ENCODE measurements around the gene GPR42.

DNA sequence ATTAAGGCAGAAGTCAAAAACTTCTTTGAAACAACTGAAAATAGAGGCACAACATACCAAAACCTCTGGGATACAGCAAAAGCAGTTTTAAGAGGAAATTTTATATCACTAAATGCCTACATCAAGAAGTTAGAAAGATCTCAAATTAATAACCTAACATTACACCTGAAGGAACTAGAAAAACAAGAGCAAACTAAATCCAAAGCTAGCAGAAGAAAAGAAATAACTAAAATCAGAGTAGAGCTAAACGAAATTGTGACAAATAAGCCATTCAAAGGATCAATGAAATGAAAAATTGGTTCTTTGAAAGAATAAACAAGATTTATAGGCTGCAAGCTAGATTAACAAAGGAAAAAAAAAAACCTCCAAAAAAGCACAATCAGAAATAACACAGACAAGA lies 2.5 kb upstream of the GPR42 start:
- TF ChIP-seq SMC3 (IDR thresholded peaks at IDR 0.05) (no peak), POLR2A (IDR thresholded peaks at IDR 0.05; ENCODE audit: low read length) (no peak), ELK1 (IDR thresholded peaks at IDR 0.05; ENCODE audit: low read depth, low read length) (no peak), CHD2 (IDR thresholded peaks at IDR 0.05; ENCODE audit: low read length, partially characterized antibody) (no peak)
- TF ChIP-seq, protein P1, sequence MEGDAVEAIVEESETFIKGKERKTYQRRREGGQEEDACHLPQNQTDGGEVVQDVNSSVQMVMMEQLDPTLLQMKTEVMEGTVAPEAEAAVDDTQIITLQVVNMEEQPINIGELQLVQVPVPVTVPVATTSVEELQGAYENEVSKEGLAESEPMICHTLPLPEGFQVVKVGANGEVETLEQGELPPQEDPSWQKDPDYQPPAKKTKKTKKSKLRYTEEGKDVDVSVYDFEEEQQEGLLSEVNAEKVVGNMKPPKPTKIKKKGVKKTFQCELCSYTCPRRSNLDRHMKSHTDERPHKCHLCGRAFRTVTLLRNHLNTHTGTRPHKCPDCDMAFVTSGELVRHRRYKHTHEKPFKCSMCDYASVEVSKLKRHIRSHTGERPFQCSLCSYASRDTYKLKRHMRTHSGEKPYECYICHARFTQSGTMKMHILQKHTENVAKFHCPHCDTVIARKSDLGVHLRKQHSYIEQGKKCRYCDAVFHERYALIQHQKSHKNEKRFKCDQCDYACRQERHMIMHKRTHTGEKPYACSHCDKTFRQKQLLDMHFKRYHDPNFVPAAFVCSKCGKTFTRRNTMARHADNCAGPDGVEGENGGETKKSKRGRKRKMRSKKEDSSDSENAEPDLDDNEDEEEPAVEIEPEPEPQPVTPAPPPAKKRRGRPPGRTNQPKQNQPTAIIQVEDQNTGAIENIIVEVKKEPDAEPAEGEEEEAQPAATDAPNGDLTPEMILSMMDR (IDR thresholded peaks at IDR 0.05): no peak
